DMS153 treated with DMSO at 0.1 percent for 48 hours (cell line): ENCODE data around the gene FDXACB1.

Source experiments
- DNase-seq: peaks from one replicate; lab custom pipeline; 2025; ENCODE audit not compliant: unreplicated experiment; lab: John Stamatoyannopoulos, UW

The FDXACB1 gene

DNA sequence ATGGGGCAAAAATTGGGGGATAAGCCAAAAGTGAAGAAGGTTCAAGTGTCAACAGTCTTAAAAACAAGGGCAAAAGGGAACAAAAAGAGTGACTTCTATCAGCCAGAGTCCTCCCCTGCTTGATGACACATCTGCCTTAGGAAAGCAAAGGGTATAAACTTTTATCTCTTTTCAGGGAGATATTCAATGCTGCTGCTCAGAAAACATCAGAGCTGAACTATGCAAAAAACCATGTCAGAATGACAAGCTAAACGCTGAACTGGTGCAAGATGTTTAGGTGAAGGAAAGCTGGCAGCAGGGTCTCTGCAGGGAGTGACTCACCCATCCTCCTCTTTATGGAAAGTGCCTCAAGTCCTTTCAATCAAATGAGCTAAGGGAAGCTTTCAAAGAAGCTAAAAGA is 32.3 kb downstream of the FDXACB1 start:
- DNase-seq = no peak

DNA sequence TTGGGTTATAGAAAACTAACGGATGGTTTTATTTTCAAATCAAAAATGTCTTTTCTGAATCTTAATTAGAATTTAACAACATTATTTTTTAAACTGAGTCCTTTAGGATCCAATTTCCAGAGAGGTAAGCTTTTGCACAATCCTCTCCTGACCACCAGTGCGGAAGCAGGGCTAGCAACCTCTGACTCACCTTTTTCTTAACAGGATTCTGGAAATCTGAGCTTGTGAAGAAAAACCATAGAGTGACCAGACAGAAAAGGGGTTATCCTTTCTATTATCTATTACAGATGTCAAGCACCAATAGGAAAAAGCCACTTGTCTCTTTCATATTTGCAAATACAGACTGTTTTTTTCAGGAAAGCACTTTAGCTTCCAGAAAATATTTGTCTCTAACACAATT is 32.9 kb downstream of the FDXACB1 start:
- no peak for DNase-seq

DNA sequence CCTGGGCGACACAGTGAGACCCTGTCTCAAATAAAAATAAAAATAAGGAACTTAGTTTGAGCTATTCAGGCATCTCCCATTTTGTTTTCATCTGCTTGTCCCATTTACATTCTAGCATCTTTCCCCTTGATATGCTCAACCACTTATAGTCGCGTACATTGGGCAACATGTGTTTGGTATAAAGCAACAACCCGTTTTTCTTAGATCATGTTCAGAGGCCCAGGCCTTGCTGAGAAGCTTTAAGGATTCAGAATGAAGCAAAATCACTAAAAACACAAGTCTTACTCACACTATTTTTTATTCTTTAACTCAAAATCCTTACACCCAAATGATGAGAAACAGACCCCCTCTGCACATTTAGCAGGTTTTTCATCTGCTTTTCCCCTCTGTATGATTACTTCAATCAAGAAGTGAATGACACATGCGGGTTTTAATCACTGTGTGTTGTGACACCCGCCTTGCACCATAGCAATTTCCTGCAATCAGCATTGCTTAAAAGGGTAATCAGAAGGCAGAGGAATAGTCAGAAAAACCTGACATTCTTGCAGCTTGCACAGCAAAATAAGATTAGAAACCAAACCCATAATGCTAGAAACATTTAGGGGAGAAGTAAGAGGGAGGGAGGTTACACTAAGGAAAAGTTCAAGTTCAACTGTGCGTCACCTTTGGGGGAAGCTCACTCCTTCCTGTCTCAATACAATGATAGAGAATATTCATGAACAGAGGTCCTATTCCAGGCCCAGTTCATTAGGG is 33.5 kb downstream of the FDXACB1 start:
- DNase-seq = no peak

- DNase-seq = no peak
Measured at GRCh38 chr11:111843661-111844060, 35.3 kb downstream of the FDXACB1 start.

DNA sequence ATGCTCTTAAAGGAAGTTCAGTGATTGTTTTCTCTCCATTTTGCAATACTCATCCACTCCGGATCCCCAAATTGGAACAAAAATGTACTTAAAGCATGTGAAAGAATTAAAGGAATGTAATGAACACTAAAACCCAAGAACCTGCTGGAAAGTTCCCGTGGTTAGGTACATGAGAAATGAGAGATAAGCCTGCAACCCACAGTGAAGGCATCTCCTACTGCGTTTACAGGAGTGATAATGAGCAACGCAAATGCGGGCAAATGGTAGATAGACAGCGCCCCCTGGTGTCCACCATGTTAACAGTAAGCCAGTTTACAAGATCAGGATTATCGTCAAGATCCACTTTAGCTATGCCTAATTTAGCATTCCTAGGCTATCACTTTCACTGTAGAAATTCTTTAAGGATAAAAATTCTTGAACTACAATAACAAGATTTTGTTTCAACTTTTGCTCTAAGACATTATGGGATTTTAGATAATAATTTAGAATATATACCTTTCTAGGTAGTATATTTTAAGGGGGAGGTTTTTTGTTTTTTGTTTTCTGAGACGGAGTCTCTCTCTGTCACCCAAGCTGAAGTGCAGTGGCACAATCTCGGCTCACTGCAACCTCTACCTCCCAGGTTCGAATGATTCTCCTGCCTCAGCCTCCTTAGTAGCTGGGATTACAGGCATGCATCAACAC is 37.5 kb downstream of the FDXACB1 start:
- DNase-seq = peak; percentile 65

GRCh38 chr11:111840143-111840542 is 38.8 kb downstream of the FDXACB1 start:
- no peak for DNase-seq

GRCh38 chr11:111838054-111838453 is 40.9 kb downstream of the FDXACB1 start:
- DNase-seq = no peak

- DNase-seq = no peak
Measured at GRCh38 chr11:111837366-111837891, 41.5 kb downstream of the FDXACB1 start.

GRCh38 chr11:111836721-111837120 is 42.2 kb downstream of the FDXACB1 start:
- no peak for DNase-seq

GRCh38 chr11:111836162-111836561 is 42.8 kb downstream of the FDXACB1 start:
- no peak for DNase-seq

DNA sequence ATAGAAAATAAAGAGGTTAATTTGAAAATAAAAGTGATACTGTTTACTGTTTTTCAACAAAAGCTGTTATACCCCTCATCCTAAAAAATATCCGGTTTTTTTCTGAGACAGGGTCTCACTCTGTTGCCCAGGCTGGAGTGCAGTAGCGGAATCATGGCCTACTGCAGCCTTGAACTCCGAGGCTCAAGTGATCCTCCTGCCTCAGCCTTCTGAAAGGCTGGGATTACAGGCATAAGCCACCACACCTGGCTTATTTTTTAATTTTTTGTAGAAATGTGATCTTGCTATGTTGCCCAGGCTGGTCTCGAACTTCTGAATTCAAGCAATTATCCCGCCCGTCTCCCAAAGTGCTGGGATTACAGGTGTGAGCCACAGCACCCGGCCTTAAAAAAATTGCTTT is 43.3 kb downstream of the FDXACB1 start:
- no peak for DNase-seq

DNA sequence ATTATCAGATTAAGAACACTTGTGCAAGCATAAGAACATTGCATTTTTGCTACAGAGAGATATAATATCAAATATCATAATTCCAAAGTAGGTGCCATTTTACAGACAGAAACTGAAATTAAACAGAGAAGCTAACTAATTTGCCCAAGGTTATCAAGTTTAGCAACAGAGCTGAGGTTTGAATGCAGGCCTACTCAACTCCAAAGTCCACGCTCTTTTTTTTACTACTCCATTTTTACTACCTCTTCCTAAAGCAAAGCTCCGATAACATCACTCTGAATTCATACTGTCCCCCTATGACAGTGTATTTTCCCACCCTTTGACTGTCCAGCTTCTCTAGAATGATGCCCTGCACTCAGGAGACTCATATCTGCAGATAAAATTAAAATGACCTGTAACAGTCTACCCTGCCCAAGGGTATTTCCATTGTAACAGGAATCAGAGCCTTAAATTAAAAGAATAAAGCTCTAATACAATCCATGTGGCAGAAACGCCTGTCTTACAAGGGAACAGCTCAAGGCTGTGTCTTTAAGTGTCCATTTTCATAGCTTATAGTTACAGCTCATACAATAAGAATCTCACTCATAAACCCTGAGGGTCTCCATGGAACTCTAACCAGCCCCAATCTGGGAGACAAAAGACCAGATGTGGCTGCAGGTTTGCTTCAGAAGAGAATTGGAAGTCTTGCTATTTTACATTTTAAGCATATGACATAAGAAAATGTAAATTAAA is 44.4 kb downstream of the FDXACB1 start:
- no peak for DNase-seq

DNA sequence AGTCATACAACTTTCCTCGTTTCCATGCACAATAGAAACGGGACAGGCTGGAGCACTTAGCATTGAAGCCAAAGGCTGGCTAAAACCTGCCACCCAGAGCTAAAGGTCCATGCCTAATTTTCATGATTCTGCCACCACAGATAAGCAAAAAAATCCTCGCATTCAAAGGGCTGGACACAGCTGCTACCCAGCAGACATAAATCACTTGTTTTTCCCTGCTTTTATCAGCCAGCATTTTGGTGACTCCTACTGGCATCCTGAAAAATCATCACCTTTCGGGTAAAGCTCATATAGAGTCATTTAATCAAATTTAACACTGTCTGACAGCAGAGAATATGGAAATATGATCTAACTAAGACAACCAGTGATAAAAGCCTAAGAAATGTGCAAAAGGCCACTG is 45.4 kb downstream of the FDXACB1 start:
- no peak for DNase-seq

DNA sequence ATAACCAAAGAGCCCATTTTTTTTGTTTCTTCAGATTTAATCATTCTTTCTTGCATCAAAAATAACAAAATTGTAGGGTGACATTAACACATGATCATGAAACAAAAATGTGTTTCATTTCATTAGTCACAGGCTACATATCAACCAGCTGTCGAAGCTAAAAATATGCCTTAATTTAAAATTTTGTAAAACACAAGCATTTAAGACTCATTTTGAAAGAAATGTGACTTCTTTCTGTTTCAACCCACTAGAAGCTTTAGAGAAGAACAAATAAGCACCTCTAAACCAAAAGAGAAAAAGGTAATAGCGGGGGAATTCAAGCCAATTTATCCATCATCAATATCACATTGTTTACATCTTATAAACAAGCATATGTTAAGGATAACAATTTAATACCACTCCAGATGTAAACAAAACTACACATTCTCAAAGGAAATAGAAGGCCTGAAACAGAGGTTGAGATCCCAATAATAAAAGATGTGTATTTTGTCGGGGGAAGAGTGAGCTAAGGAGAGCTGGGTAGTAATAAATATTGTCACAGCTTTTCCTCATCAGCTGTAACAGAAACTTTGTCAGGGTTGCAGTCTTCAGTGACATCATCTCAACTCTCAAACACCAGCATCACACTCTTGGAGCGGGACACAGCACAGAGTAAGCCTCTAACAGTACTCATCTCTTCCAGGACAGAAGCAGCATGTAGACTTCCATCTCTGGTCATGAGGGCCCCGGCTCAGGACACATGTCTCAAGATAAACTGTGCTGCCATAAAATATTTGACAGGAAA is 49.6 kb downstream of the FDXACB1 start:
- no peak for DNase-seq

- DNase-seq = no peak
Measured at GRCh38 chr11:111826322-111826950, 52.5 kb downstream of the FDXACB1 start.
